ENCODE data around the gene ORC5. TPM values are rescaled to one million over a fixed set of nuclear protein-coding genes. Genes with fewer than 3 reads are reported as not detected.
A peak's percentile ranks its signal among the peaks of the same experiment; 100 is the strongest.

Gene ORC5
- total and polyA plus RNA-seq, 2 of the 13 experiments (the other 11 are each of a cell fraction or from before 2014, with no cell fraction given) = 4.8 to 18.8 TPM

- TF ChIP-seq HDAC2 (CRISPR knock-in tag; IDR thresholded peaks at IDR 0.05) (peak; percentile 75), CBX1 (IDR thresholded peaks at IDR 0.05; ENCODE audit: low read depth) (peak; percentile 81), ATF1 (CRISPR knock-in tag; IDR thresholded peaks at IDR 0.05) (peak; percentile 81), ZC3H13 (CRISPR knock-in tag; IDR thresholded peaks at IDR 0.05) (no peak; the same call in 1 of the 2 replicates), ZNF891 (CRISPR knock-in tag; IDR thresholded peaks at IDR 0.05) (peak; percentile 93), ZBTB2 (CRISPR knock-in tag; IDR thresholded peaks at IDR 0.05; ENCODE audit: low read depth) (no peak), KDM6A (CRISPR knock-in tag; IDR thresholded peaks at IDR 0.05; ENCODE audit: low read depth) (no peak), ZNF556 (CRISPR knock-in tag; IDR thresholded peaks at IDR 0.05; ENCODE audit: borderline replicate concordance) (peak; percentile 88; the same call in 1 of the 2 replicates), ZNF234 (CRISPR knock-in tag; conservative IDR thresholded peaks at IDR 0.05) (no peak), E2F1 (CRISPR knock-in tag; IDR thresholded peaks at IDR 0.05) (peak; percentile 47; the same call in 1 of the 2 replicates), HNF1A (IDR thresholded peaks at IDR 0.05; ENCODE audit: low read depth) (no peak), HNF1A (CRISPR knock-in tag; IDR thresholded peaks at IDR 0.05; ENCODE audit: borderline replicate concordance) (peak; percentile 72; the same call in 1 of the 2 replicates), GLI4 (CRISPR knock-in tag; IDR thresholded peaks at IDR 0.05; ENCODE audit: borderline replicate concordance) (no peak), ARID5B (CRISPR knock-in tag; IDR thresholded peaks at IDR 0.05) (peak; percentile 54; the same call in 1 of the 2 replicates)
- TF ChIP-seq, protein P1, sequence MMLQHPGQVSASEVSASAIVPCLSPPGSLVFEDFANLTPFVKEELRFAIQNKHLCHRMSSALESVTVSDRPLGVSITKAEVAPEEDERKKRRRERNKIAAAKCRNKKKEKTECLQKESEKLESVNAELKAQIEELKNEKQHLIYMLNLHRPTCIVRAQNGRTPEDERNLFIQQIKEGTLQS (CRISPR knock-in tag; IDR thresholded peaks at IDR 0.05) = 0 out of 2 replicates have a peak, but pooled peaks have one; percentile 13
- TF ChIP-seq, protein P2, sequence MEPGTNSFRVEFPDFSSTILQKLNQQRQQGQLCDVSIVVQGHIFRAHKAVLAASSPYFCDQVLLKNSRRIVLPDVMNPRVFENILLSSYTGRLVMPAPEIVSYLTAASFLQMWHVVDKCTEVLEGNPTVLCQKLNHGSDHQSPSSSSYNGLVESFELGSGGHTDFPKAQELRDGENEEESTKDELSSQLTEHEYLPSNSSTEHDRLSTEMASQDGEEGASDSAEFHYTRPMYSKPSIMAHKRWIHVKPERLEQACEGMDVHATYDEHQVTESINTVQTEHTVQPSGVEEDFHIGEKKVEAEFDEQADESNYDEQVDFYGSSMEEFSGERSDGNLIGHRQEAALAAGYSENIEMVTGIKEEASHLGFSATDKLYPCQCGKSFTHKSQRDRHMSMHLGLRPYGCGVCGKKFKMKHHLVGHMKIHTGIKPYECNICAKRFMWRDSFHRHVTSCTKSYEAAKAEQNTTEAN (CRISPR knock-in tag; conservative IDR thresholded peaks at IDR 0.05) = 0 out of 2 replicates have a peak, but pooled peaks have one; percentile 29
Measured at GRCh38 chr7:104207731-104208420, at the start of gene ORC5 (continued).

Measured in HepG2 (cell line).